ENCODE data around the gene WDR70.

DNA sequence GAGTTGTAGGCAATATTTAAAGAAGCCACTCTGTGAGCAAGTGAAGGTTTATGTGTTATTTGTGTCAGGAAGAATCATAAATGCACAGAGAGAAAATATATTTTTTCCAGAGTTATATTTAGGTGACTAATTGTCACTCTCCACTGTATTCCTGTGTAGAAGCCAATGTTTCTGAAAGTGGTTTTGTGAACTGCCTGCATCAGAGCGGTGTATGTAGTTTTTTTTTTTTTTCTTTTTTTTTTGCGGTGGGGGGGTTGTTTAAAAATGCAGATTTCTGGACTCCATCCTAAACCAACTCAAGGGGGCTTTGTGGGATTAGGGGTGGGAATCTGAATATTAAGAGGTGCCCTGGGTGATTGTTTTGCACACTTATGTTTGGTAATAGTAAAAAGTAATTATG lies 357.3 kb downstream of the WDR70 start:
- TF ChIP-seq TAF1 (IDR thresholded peaks at IDR 0.05; ENCODE audit: low read depth, low read length) (no peak), POLR2AphosphoS5 (IDR thresholded peaks at IDR 0.05; ENCODE audit: low read depth, low read length) (no peak), POLR2A (IDR thresholded peaks at IDR 0.05; ENCODE audit: low read depth, low read length) (no peak)

Data from GM12891 (cell line).